Loucy (cell line): ENCODE results near the gene EXOC3L1.

Experiments
- EZH2phosphoT487 ChIP-seq: fragments of 200-600 bp; IDR thresholded peaks from 2 replicates; pipeline ENCODE4 v1.6.1; 2018; ENCODE audit warnings: antibody characterized with exemption, mild to moderate bottlenecking, moderate library complexity, borderline replicate concordance
- TF ChIP-seq, protein P1 (sequence below): fragments of 200-600 bp; sonication (generic); conservative IDR thresholded peaks from 2 replicates; pipeline ENCODE4 v1.5.1; 2014; ENCODE audit warnings: mild to moderate bottlenecking, antibody characterized with exemption, low read length

DNA sequence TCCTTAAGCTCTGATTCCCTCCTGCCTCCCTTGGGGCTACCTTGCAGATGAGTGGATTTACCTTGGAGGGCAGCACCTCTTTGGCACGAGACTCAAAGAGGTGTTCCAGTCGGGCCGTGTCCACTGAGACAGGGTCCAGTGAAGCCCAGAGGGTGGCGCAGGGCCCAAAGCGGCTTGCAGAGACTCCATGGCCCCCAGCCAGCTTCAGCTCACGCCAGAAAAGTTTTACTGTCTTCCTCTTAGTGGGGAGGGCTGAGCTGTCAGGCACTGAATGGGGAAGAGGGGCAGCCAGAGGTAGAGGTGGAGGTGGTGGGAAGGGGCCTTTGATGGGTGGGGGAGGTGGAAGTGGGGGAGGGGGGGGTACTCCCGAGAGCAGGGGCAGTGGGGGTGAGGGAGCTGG lies 43.7 kb upstream of the EXOC3L1 start:
- TF ChIP-seq, protein P1, sequence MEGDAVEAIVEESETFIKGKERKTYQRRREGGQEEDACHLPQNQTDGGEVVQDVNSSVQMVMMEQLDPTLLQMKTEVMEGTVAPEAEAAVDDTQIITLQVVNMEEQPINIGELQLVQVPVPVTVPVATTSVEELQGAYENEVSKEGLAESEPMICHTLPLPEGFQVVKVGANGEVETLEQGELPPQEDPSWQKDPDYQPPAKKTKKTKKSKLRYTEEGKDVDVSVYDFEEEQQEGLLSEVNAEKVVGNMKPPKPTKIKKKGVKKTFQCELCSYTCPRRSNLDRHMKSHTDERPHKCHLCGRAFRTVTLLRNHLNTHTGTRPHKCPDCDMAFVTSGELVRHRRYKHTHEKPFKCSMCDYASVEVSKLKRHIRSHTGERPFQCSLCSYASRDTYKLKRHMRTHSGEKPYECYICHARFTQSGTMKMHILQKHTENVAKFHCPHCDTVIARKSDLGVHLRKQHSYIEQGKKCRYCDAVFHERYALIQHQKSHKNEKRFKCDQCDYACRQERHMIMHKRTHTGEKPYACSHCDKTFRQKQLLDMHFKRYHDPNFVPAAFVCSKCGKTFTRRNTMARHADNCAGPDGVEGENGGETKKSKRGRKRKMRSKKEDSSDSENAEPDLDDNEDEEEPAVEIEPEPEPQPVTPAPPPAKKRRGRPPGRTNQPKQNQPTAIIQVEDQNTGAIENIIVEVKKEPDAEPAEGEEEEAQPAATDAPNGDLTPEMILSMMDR, result no peak
- no peak for TF ChIP-seq EZH2phosphoT487
